GM18519 (cell line): ENCODE measurements around the gene IRS1.

Source experiments
- ATAC-seq: cut with Tn5 transposase; IDR thresholded peaks from one replicate; pipeline ENCODE4 v1.9.1; 2021; ENCODE audit warnings: mild to moderate bottlenecking, moderate library complexity; ENCODE audit not compliant: unreplicated experiment, low FRiP score

The IRS1 gene

GRCh38 chr2:226760412-226761194, 39.0 kb downstream of the IRS1 start:
- no peak for ATAC-seq

GRCh38 chr2:226759768-226760167, 39.9 kb downstream of the IRS1 start:
- no peak for ATAC-seq

GRCh38 chr2:226758921-226759640, 40.5 kb downstream of the IRS1 start:
- ATAC-seq: no peak

- ATAC-seq: no peak
Measured at GRCh38 chr2:226756131-226756530, 43.5 kb downstream of the IRS1 start.

- no peak for ATAC-seq
Measured at GRCh38 chr2:226755631-226756030, 44.0 kb downstream of the IRS1 start.

GRCh38 chr2:226754821-226755604, 44.6 kb downstream of the IRS1 start:
- ATAC-seq: no peak

GRCh38 chr2:226752887-226753286, 46.7 kb downstream of the IRS1 start:
- no peak for ATAC-seq

- ATAC-seq: no peak
Measured at GRCh38 chr2:226747288-226747687, 52.3 kb downstream of the IRS1 start.

GRCh38 chr2:226746196-226746800, 53.3 kb downstream of the IRS1 start:
- no peak for ATAC-seq

- ATAC-seq: no peak
Measured at GRCh38 chr2:226743915-226744314, 55.7 kb downstream of the IRS1 start.

- ATAC-seq: no peak
Measured at GRCh38 chr2:226742347-226742746, 57.3 kb downstream of the IRS1 start.

GRCh38 chr2:226740039-226740648, 59.5 kb downstream of the IRS1 start:
- no peak for ATAC-seq

- no peak for ATAC-seq
Measured at GRCh38 chr2:226739545-226740030, 60.0 kb downstream of the IRS1 start.

GRCh38 chr2:226738821-226739544, 60.6 kb downstream of the IRS1 start:
- no peak for ATAC-seq

GRCh38 chr2:226738191-226738820, 61.3 kb downstream of the IRS1 start:
- no peak for ATAC-seq

GRCh38 chr2:226736382-226736781, 63.2 kb downstream of the IRS1 start:
- ATAC-seq: no peak

- no peak for ATAC-seq
Measured at GRCh38 chr2:226733927-226734564, 65.6 kb downstream of the IRS1 start.

GRCh38 chr2:226733189-226733858, 66.3 kb downstream of the IRS1 start:
- no peak for ATAC-seq
